ENCODE data around the gene ODC1.

ODC1 gene

DNA sequence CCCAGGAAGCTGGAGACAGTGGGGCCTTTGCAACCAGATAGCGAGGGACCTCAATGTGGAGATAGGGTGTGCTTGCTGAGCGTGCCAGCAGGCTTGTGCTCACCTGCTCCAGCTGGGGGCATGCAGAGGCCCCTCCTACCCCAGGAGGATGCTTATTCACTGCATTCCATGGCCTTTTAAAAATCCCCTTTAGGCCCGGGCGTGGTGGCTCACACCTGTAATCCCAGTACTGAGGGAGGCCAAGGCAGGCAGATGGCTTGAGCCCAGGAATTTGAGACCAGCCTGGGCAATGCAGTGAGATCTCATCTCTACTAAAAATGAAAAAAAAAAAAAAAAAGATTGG lies 54.5 kb downstream of the ODC1 start:
- Mint-ChIP-seq H3K27ac (peak overlapping the region; percentile 55), H3K4me3 (no peak overlapping the region), H3K4me1 (ENCODE audit: low read depth) (peaks cover 94% of the 10 kb centered on the region), H3K27me3 (no peaks in the 10 kb centered on the region), H3K9me3 (no peaks in the 10 kb centered on the region), H3K36me3 (ENCODE audit: low read depth) (peaks cover 29% of the 10 kb centered on the region)
- intact Hi-C loops (cut with micrococcal nuclease): no loop called here

DNA sequence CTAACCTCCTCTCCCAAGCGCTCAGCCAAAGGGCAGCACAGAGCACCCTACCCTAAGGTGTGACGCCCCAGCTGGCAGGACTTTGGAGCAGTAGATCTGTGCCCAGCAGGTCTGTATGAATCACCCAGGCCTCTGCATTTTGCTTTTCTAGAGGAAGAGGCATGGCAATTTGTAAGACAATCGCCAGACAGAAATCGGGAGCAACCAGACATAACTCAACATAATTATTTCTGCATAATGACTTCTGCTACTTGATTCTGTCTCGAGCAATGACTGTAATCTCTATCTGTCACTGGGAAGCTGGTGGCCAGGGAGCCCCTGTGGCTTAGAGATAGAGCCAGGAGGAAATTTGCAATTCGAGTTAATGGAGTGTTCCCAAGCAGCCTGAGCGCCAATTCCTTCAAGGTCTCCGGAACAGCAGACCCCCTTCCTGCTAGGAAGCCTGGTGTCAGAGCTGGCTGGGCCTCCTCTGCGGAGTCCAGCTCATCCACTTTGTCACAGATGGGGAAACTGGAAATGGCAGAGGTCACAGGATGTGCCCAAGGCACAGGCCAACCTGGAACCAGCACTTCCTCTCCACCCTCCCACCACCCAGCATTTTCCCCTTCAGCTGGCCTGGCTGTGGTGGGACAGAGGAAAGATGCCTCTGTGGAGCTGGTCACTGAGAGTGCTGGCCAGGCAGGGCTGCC lies 55.0 kb downstream of the ODC1 start:
- H3K27ac Mint-ChIP-seq: peak overlapping the region; percentile 55

GRCh38 chr2:10392548-10392947 lies 55.6 kb downstream of the ODC1 start:
- peaks cover 23% of the 10 kb centered on the region for H3K36me3 Mint-ChIP-seq (ENCODE audit: low read depth)
- peaks cover 89% of the 10 kb centered on the region for H3K4me1 Mint-ChIP-seq (ENCODE audit: low read depth)
- no peak overlapping the region for H3K4me3 Mint-ChIP-seq
- intact Hi-C loops (cut with micrococcal nuclease): no loop called here
- H3K9me3 Mint-ChIP-seq: no peaks in the 10 kb centered on the region
- H3K27me3 Mint-ChIP-seq: no peaks in the 10 kb centered on the region
- peak overlapping the region; percentile 55 for H3K27ac Mint-ChIP-seq

More for the DNA sequence above, 55.0 kb downstream of the ODC1 start:
- Mint-ChIP-seq H3K36me3 (ENCODE audit: low read depth) (peaks cover 28% of the 10 kb centered on the region), H3K27me3 (no peaks in the 10 kb centered on the region), H3K4me3 (no peak overlapping the region), H3K4me1 (ENCODE audit: low read depth) (peaks cover 94% of the 10 kb centered on the region), H3K9me3 (no peaks in the 10 kb centered on the region)
- intact Hi-C loops (cut with micrococcal nuclease): no loop called here

DNA sequence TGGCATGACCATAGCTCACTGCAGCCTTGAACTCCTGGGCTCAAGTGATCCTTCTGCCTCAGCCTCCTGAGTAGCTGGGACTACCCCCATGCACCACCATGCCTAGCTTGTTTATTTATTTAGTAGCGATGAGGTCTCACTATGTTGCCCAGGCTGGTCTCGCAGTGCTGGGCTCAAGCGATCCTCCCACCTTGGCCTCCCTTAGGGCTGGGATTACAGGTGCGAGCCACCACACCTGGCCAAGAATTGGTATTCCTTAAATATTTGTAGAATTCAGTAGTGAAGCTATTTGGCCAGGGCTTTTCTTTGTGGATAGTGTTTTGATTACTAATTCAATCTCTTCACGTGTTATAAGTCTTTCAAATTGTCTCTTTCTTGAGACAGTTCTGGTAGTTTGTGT lies 56.0 kb downstream of the ODC1 start:
- intact Hi-C loops (cut with micrococcal nuclease): no loop called here
- Mint-ChIP-seq H3K4me3 (no peak overlapping the region), H3K36me3 (ENCODE audit: low read depth) (peaks cover 18% of the 10 kb centered on the region)

GRCh38 chr2:10390369-10390801 lies 57.7 kb downstream of the ODC1 start:
- H3K4me3 Mint-ChIP-seq: no peak overlapping the region
- peak overlapping the region; percentile 64 for H3K27ac Mint-ChIP-seq
- no peaks in the 10 kb centered on the region for H3K9me3 Mint-ChIP-seq
- H3K4me1 Mint-ChIP-seq (ENCODE audit: low read depth): peaks cover 86% of the 10 kb centered on the region
- intact Hi-C loops (cut with micrococcal nuclease): no loop called here
- H3K27me3 Mint-ChIP-seq: no peaks in the 10 kb centered on the region
- H3K36me3 Mint-ChIP-seq (ENCODE audit: low read depth): peaks cover 6% of the 10 kb centered on the region

More for the DNA sequence above, 56.0 kb downstream of the ODC1 start:
- H3K27ac Mint-ChIP-seq: peak overlapping the region; percentile 55
- peaks cover 86% of the 10 kb centered on the region for H3K4me1 Mint-ChIP-seq (ENCODE audit: low read depth)
- no peaks in the 10 kb centered on the region for H3K9me3 Mint-ChIP-seq
- no peaks in the 10 kb centered on the region for H3K27me3 Mint-ChIP-seq

All from dendritic cell treated with granulocyte-macrophage colony-stimulating factor and Interleukin-4, amounts not matched to agents 40 ng/mL and 50 ng/mL, for 4 days (primary cell).